HEK293 (cell line): ENCODE data around the gene PRUNE2.

Experiments used
- CTCF ChIP-seq: fragments of 450-650 bp; formaldehyde crosslinking; IDR thresholded peaks from 2 replicates; pipeline ENCODE4 v1.5.1; 2016; ENCODE audit warnings: missing biosample characterization, missing genetic modification characterization
- HOXC10 ChIP-seq: sonication (generic); formaldehyde crosslinking; IDR thresholded peaks from 2 replicates; pipeline ENCODE4 v1.8.1; 2023; ENCODE audit warnings: mild to moderate bottlenecking, missing genetic modification reagents
- ZFP41 ChIP-seq: fragments of 450-650 bp; formaldehyde crosslinking; IDR thresholded peaks from 2 replicates; pipeline ENCODE4 v1.5.1; 2016; ENCODE audit warnings: missing biosample characterization, missing genetic modification characterization, borderline replicate concordance
- ZNF10 ChIP-seq: fragments of 450-650 bp; formaldehyde crosslinking; IDR thresholded peaks from 2 replicates; pipeline ENCODE4 v1.5.1; 2017; ENCODE audit warnings: missing biosample characterization, missing genetic modification characterization
- ZNF174 ChIP-seq: fragments of 450-650 bp; formaldehyde crosslinking; IDR thresholded peaks from 2 replicates; pipeline ENCODE4 v1.5.0; 2017; ENCODE audit warnings: missing biosample characterization, mild to moderate bottlenecking, missing genetic modification characterization
- ZNF19 ChIP-seq: fragments of 450-650 bp; formaldehyde crosslinking; IDR thresholded peaks from 2 replicates; pipeline ENCODE4; 2016; ENCODE audit warnings: missing biosample characterization, missing genetic modification characterization, low read depth
- ZNF362 ChIP-seq: fragments of 450-650 bp; formaldehyde crosslinking; IDR thresholded peaks from 2 replicates; pipeline ENCODE4 v1.5.1; 2016; ENCODE audit warnings: missing biosample characterization, missing genetic modification characterization
- ZNF580 ChIP-seq: fragments of 450-650 bp; formaldehyde crosslinking; IDR thresholded peaks from 2 replicates; pipeline ENCODE4 v1.5.1; 2016; ENCODE audit warnings: missing biosample characterization, missing genetic modification characterization
- TF ChIP-seq, protein P1 (sequence below): fragments of 450-650 bp; formaldehyde crosslinking; IDR thresholded peaks from 2 replicates; pipeline ENCODE4 v1.5.1; 2016; ENCODE audit warnings: missing biosample characterization, missing genetic modification characterization
- TF ChIP-seq, protein P2 (sequence below): fragments of 450-650 bp; formaldehyde crosslinking; IDR thresholded peaks from 2 replicates; pipeline ENCODE4 v1.5.1; 2017; ENCODE audit warnings: missing biosample characterization, missing genetic modification characterization

DNA sequence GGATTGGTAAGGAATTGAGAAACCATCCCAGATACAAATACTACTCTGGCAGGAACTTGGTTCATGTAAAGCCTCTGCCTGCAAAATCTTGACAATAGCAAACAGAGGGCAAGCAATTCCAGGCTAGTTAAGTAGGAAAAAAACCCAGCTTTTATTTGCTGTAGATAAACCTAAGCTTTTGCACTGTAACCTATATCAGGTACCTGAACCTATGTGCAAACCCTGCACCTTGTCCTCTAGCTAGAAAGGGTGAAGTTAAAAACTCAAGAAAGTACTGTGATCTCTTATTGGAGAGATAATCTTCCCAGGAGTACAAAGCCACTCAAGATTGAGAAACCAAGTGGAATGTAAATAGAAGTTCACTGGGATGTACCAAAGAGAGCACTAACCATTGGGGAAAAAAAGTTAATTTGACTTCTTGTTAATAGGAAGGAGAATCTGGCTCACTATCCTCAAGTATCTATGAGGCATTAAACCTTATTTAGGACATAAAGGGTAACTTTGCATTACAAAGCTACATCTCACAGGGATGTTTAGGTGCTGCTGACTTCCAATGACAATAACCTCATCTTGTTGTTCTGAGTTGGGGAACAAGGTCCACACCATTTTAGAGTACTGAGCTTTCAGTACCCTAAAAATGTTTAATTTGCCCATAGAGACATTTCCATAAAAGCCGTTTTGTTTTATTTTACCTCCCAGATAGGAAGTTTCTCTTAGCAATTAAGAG lies 215.5 kb downstream of the PRUNE2 start:
- TF ChIP-seq ZNF580 (tag by site-specific recombination) (no peak), ZNF362 (tag by site-specific recombination) (no peak), ZFP41 (tag by site-specific recombination) (no peak), CTCF (tag by site-specific recombination) (no peak), ZNF10 (tag by site-specific recombination) (no peak), ZNF174 (tag by site-specific recombination) (no peak), HOXC10 (CRISPR knock-in tag) (no peak), ZNF19 (tag by site-specific recombination) (no peak)
- TF ChIP-seq, protein P1, sequence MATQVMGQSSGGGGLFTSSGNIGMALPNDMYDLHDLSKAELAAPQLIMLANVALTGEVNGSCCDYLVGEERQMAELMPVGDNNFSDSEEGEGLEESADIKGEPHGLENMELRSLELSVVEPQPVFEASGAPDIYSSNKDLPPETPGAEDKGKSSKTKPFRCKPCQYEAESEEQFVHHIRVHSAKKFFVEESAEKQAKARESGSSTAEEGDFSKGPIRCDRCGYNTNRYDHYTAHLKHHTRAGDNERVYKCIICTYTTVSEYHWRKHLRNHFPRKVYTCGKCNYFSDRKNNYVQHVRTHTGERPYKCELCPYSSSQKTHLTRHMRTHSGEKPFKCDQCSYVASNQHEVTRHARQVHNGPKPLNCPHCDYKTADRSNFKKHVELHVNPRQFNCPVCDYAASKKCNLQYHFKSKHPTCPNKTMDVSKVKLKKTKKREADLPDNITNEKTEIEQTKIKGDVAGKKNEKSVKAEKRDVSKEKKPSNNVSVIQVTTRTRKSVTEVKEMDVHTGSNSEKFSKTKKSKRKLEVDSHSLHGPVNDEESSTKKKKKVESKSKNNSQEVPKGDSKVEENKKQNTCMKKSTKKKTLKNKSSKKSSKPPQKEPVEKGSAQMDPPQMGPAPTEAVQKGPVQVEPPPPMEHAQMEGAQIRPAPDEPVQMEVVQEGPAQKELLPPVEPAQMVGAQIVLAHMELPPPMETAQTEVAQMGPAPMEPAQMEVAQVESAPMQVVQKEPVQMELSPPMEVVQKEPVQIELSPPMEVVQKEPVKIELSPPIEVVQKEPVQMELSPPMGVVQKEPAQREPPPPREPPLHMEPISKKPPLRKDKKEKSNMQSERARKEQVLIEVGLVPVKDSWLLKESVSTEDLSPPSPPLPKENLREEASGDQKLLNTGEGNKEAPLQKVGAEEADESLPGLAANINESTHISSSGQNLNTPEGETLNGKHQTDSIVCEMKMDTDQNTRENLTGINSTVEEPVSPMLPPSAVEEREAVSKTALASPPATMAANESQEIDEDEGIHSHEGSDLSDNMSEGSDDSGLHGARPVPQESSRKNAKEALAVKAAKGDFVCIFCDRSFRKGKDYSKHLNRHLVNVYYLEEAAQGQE (tag by site-specific recombination): no peak
- TF ChIP-seq, protein P2, sequence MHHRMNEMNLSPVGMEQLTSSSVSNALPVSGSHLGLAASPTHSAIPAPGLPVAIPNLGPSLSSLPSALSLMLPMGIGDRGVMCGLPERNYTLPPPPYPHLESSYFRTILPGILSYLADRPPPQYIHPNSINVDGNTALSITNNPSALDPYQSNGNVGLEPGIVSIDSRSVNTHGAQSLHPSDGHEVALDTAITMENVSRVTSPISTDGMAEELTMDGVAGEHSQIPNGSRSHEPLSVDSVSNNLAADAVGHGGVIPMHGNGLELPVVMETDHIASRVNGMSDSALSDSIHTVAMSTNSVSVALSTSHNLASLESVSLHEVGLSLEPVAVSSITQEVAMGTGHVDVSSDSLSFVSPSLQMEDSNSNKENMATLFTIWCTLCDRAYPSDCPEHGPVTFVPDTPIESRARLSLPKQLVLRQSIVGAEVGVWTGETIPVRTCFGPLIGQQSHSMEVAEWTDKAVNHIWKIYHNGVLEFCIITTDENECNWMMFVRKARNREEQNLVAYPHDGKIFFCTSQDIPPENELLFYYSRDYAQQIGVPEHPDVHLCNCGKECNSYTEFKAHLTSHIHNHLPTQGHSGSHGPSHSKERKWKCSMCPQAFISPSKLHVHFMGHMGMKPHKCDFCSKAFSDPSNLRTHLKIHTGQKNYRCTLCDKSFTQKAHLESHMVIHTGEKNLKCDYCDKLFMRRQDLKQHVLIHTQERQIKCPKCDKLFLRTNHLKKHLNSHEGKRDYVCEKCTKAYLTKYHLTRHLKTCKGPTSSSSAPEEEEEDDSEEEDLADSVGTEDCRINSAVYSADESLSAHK: no peak
